ENCODE data around the gene RIMS3.

RIMS3 gene

GRCh38 chr1:40684669-40685068 lies 19.2 kb upstream of the RIMS3 start:
- Histone ChIP-seq H2AFZ (ENCODE audit: low read length) (no peak overlapping the region), H3K4me2 (ENCODE audit: low read depth, low read length, poor library complexity, severe bottlenecking) (no peak overlapping the region), H3K4me1 (ENCODE audit: insufficient read depth, low read length, poor library complexity, severe bottlenecking) (peaks cover 16% of the 10 kb centered on the region), H3K9ac (ENCODE audit: low read depth, low read length, poor library complexity, severe bottlenecking) (no peak overlapping the region), H3K36me3 (ENCODE audit: insufficient read depth, low read length) (no peaks in the 10 kb centered on the region), H4K20me1 (ENCODE audit: insufficient read depth, low read length, poor library complexity, severe bottlenecking) (peaks cover 2% of the 10 kb centered on the region), H3K9me2 (replicated peaks; ENCODE audit: low read depth, low read length) (no peaks in the 10 kb centered on the region), H3K79me2 (ENCODE audit: insufficient read depth, low read length) (peaks cover 15% of the 10 kb centered on the region), H3K27me3 (ENCODE audit: insufficient read depth, low read length, poor library complexity, severe bottlenecking) (no peaks in the 10 kb centered on the region), H3F3A (ENCODE audit: low read depth) (no peaks in the 10 kb centered on the region), H3K9me3 (ENCODE audit: insufficient read depth, low read depth, low read length) (no peaks in the 10 kb centered on the region), H3K4me3 (ENCODE audit: low read length, poor library complexity, severe bottlenecking) (no peak overlapping the region)
- TF ChIP-seq EZH2phosphoT487 (IDR thresholded peaks at IDR 0.05; ENCODE audit: borderline replicate concordance) (no peak), CTCF (conservative IDR thresholded peaks at IDR 0.05; ENCODE audit: low read length) (no peak)

- H3K36me3 ChIP-seq (ENCODE audit: insufficient read depth, low read length) = no peaks in the 10 kb centered on the region
- no peaks in the 10 kb centered on the region for H3F3A ChIP-seq (ENCODE audit: low read depth)
- H2AFZ ChIP-seq (ENCODE audit: low read length) = no peak overlapping the region
- H3K4me2 ChIP-seq (ENCODE audit: low read depth, low read length, poor library complexity, severe bottlenecking) = no peak overlapping the region
- TF ChIP-seq EZH2phosphoT487 (IDR thresholded peaks at IDR 0.05; ENCODE audit: borderline replicate concordance) (no peak), CTCF (conservative IDR thresholded peaks at IDR 0.05; ENCODE audit: low read length) (no peak)
- H3K79me2 ChIP-seq (ENCODE audit: insufficient read depth, low read length) = no peaks in the 10 kb centered on the region
- H3K4me3 ChIP-seq (ENCODE audit: low read length, poor library complexity, severe bottlenecking) = no peak overlapping the region
- H3K9me2 ChIP-seq (replicated peaks; ENCODE audit: low read depth, low read length) = no peaks in the 10 kb centered on the region
- no peak overlapping the region for H3K9ac ChIP-seq (ENCODE audit: low read depth, low read length, poor library complexity, severe bottlenecking)
- H4K20me1 ChIP-seq (ENCODE audit: insufficient read depth, low read length, poor library complexity, severe bottlenecking) = no peaks in the 10 kb centered on the region
- H3K4me1 ChIP-seq (ENCODE audit: insufficient read depth, low read length, poor library complexity, severe bottlenecking) = peaks cover 6% of the 10 kb centered on the region
- H3K27me3 ChIP-seq (ENCODE audit: insufficient read depth, low read length, poor library complexity, severe bottlenecking) = no peaks in the 10 kb centered on the region
- no peaks in the 10 kb centered on the region for H3K9me3 ChIP-seq (ENCODE audit: insufficient read depth, low read depth, low read length)
Measured at GRCh38 chr1:40679165-40679953, 13.9 kb upstream of the RIMS3 start.

GRCh38 chr1:40676501-40676900 lies 11.0 kb upstream of the RIMS3 start:
- no peak overlapping the region for H3K4me3 ChIP-seq (ENCODE audit: low read length, poor library complexity, severe bottlenecking)

More at GRCh38 chr1:40676501-40676900, 11.0 kb upstream of the RIMS3 start:
- Histone ChIP-seq H3K9ac (ENCODE audit: low read depth, low read length, poor library complexity, severe bottlenecking) (no peak overlapping the region), H3K36me3 (ENCODE audit: insufficient read depth, low read length) (no peaks in the 10 kb centered on the region), H2AFZ (ENCODE audit: low read length) (no peak overlapping the region), H3K9me3 (ENCODE audit: insufficient read depth, low read depth, low read length) (no peaks in the 10 kb centered on the region), H3F3A (ENCODE audit: low read depth) (no peaks in the 10 kb centered on the region), H3K4me2 (ENCODE audit: low read depth, low read length, poor library complexity, severe bottlenecking) (no peak overlapping the region), H4K20me1 (ENCODE audit: insufficient read depth, low read length, poor library complexity, severe bottlenecking) (no peaks in the 10 kb centered on the region), H3K9me2 (replicated peaks; ENCODE audit: low read depth, low read length) (no peaks in the 10 kb centered on the region), H3K79me2 (ENCODE audit: insufficient read depth, low read length) (no peaks in the 10 kb centered on the region), H3K4me1 (ENCODE audit: insufficient read depth, low read length, poor library complexity, severe bottlenecking) (peaks cover 18% of the 10 kb centered on the region), H3K27me3 (ENCODE audit: insufficient read depth, low read length, poor library complexity, severe bottlenecking) (no peaks in the 10 kb centered on the region)
- TF ChIP-seq CTCF (conservative IDR thresholded peaks at IDR 0.05; ENCODE audit: low read length) (no peak), EZH2phosphoT487 (IDR thresholded peaks at IDR 0.05; ENCODE audit: borderline replicate concordance) (no peak)
